BJ (cell line): ENCODE data around the gene MTOR. TPM values are rescaled to one million over a fixed set of nuclear protein-coding genes. Genes with fewer than 3 reads are reported as not detected.
"Not testable (repeated sequence)": the region's sequence is repeated elsewhere in the genome, so short reads cannot be mapped to it uniquely, and the experiment has no call there.

Experiments
- CTCF ChIA-PET: fragments of 350-600 bp; formaldehyde crosslinking; extraction: SDS; loops from one replicate; lab custom pipeline; 2021; ENCODE audit warnings: antibody characterized with exemption, inconsistent platforms; lab: Yijun Ruan, JAX
- POLR2A ChIA-PET: fragments of 300-600 bp; sonication (Branson Sonifier 250); formaldehyde crosslinking; extraction: SDS; loops from one replicate; lab custom pipeline; 2021; ENCODE audit warnings: antibody characterized with exemption; lab: Charles Lee
- DNase-seq: peaks from one replicate; pipeline ENCODE4 v3.0.0-alpha.2; 2011; ENCODE audit warnings: low read depth
- H3K27me3 ChIP-seq: 2 replicates; pipeline ENCODE4 v1.6.0; 2011; ENCODE audit warnings: low read length; ENCODE audit not compliant: control insufficient read depth, insufficient read depth
- H3K36me3 ChIP-seq: 2 replicates; pipeline ENCODE4 v1.5.1; 2011; ENCODE audit warnings: low read length; ENCODE audit not compliant: control insufficient read depth, insufficient read depth
- H3K4me3 ChIP-seq: 2 replicates; pipeline ENCODE4 v1.5.1; 2011; ENCODE audit warnings: low read depth, mild to moderate bottlenecking, control low read depth, low read length
- polyA plus RNA-seq: library from polyadenylated mRNA; depleted of rRNA; stranded (reverse); fragments of >200 nt; gene quantifications from 2 replicates; pipeline ENCODE4 v1.2.3, GENCODE V29; 2011
- TF ChIP-seq, protein P1 (sequence below): IDR thresholded peaks from 2 replicates; pipeline ENCODE4 v1.5.1; 2011; ENCODE audit warnings: low read depth, mild to moderate bottlenecking, control low read depth, inconsistent platforms, low read length, moderate library complexity; ENCODE audit not compliant: insufficient read depth

MTOR gene
- polyA plus RNA-seq, 1 experiment: 31.6 TPM

DNA sequence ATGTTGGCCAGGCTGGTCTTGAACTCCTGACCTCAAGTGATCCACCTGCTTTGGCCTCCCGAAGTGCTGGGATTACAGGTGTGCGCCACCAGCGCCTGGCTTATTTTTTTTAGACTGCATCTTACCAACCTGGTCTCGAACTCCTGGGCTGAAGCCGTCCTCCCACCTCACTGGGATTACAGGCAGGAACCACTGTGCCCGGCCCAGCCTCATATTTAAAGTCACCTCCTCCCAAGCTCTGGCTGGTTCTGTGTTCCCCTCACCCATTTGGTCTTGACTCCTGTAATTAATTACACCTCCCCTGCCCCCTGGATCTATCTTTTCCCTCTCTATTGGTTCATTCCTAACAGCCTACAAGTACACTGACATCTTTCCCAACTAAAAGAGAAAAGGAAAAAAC lies 161.0 kb downstream of the MTOR start:
- Histone ChIP-seq H3K4me3 (no peak overlapping the region), H3K36me3 (peaks cover 3% of the 10 kb centered on the region; the same call in 1 of the 2 replicates), H3K27me3 (no peaks in the 10 kb centered on the region)
- ChIA-PET CTCF (no interaction called here), POLR2A (no interaction called here)
- TF ChIP-seq, protein P1, sequence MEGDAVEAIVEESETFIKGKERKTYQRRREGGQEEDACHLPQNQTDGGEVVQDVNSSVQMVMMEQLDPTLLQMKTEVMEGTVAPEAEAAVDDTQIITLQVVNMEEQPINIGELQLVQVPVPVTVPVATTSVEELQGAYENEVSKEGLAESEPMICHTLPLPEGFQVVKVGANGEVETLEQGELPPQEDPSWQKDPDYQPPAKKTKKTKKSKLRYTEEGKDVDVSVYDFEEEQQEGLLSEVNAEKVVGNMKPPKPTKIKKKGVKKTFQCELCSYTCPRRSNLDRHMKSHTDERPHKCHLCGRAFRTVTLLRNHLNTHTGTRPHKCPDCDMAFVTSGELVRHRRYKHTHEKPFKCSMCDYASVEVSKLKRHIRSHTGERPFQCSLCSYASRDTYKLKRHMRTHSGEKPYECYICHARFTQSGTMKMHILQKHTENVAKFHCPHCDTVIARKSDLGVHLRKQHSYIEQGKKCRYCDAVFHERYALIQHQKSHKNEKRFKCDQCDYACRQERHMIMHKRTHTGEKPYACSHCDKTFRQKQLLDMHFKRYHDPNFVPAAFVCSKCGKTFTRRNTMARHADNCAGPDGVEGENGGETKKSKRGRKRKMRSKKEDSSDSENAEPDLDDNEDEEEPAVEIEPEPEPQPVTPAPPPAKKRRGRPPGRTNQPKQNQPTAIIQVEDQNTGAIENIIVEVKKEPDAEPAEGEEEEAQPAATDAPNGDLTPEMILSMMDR: no peak
- no peak for DNase-seq

DNA sequence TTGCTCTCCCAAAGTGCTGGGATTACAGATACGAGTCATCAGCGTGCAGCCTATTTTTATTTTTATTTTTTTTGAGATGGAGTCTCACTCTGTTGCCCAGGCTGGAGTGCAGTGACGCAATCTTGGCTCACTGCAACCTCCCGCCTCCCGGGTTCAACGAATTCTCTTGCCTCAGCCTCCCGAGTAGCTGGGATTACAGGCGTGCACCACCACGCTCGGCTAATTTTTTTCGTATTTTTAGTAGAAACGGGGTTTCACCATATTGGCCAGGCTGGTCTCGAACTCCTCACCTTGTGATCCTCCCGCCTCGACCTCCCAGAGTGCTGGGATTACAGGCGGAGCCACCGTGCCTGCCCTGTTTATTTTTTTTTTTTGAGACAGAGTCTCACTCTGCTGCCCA lies 161.5 kb downstream of the MTOR start:
- POLR2A ChIA-PET, H3K4me3 ChIP-seq, H3K27me3 ChIP-seq, H3K36me3 ChIP-seq, DNase-seq, CTCF ChIA-PET: not testable (repeated sequence)

DNA sequence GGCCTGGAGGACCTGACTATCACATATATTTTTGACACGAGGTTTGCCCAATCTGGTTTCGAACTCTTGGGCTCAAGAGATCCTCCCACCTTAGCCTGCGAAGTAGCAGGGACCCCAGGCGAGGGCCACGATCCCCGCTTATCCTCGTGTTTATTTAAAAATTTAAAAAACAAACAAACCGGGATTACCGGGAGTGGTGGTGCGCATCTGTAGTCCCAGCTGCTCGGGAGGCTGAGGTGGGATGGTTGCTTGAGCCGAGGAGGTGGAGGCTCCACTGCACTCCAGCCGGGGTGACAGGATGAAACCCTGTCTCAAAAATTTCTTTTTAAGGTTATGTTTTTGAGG lies 162.2 kb downstream of the MTOR start:
- DNase-seq: no peak
- CTCF ChIA-PET: interaction anchor here (1.8 kb wide), 1 partner anchor 63 kb away, joined by 10 read pairs; no protein-coding TSS in a partner anchor
- TF ChIP-seq, protein P1: no peak
- Histone ChIP-seq H3K36me3 (peaks cover 5% of the 10 kb centered on the region; the same call in 1 of the 2 replicates), H3K4me3 (peak overlapping the region; percentile 99), H3K27me3 (no peaks in the 10 kb centered on the region)
- POLR2A ChIA-PET: no interaction called here

DNA sequence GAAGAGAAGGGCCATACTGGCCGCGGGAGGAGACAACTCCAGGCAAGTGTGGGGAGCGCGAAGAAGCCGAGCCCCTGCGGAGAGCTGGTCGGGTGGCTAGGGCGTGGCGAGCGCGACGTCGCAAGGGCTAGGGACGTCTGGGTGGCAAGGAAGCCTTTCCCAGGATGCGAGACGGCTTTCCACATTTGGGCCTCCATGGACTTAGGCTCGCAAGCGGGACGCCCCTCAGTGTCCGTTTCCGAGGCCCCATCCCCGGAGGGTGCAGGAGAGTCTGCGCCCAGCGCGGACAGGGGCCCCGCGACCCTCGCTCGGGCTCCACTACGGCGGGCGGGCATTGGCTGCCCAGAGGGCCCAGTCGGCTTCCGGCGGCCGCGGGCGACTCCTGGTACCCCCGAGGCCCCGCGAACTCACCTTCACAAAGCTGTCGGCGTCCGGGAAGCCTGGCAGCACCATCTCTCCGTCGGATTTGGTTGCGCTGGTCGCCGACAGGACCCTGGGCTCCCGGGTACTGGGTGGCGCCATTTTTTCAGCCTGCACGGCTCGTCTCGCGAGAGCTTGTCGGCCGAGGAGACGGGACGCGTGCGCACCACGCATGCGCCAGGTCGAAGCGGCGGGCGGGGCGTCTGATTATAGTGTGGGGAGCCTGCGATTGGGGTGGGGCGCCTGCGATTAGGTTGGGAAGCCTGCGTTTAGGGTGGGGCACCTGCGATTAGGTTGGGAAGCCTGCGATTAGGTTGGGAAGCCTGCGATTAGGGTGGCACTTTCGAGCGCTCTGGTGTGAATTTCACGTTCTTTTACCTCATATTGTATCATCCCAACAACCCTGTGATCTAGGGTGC lies 162.8 kb downstream of the MTOR start, which contains the start of gene EXOSC10:
EXOSC10 (minus strand) TSS at position 560 of the 839 bp plus-strand sequence; CDS start at position 522, 38 bp downstream.
- Histone ChIP-seq H3K27me3 (no peaks in the 10 kb centered on the region), H3K36me3 (peaks cover 5% of the 10 kb centered on the region), H3K4me3 (peak within 1 kb of the TSS; percentile 99)
- DNase-seq: no peak
- ChIA-PET POLR2A (interaction anchor here (0.5 kb wide), 1 partner anchor 37 kb away, joined by 11 read pairs; no protein-coding TSS in a partner anchor), CTCF (interaction anchor here (0.6 to 1.8 kb wide), 4 partner anchors 10 to 88 kb away, joined by 3 to 10 read pairs (median 6); no protein-coding TSS in a partner anchor)
- TF ChIP-seq, protein P1: no peak

DNA sequence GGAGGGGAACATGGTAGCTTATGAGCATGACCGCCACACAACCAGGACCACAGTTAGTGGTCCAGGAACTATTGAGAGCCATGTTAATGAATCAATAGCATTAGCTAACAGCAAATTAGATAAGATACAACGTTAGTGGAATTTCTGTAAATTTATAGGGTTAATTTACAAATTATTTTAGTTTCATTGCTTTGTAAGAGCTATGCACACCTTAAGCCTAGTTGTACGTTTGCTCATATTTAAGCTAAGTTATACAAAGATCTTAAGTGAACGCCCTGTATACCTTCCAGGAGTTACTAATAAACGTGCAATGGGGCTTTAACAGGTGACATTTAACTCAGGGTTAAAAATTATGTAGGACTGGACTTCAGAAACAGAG lies 163.4 kb downstream of the MTOR start:
- peaks cover 5% of the 10 kb centered on the region for H3K36me3 ChIP-seq
- TF ChIP-seq, protein P1: no peak
- no peak for DNase-seq
- ChIA-PET POLR2A (interaction anchor here (0.5 to 0.6 kb wide), 2 partner anchors 36 to 777 kb away, joined by 8 to 11 read pairs; no protein-coding TSS in a partner anchor), CTCF (interaction anchor here (0.6 to 1.8 kb wide), 5 partner anchors 10 to 89 kb away, joined by 3 to 10 read pairs (median 4); no protein-coding TSS in a partner anchor)
- H3K4me3 ChIP-seq: peak overlapping the region; percentile 99
- H3K27me3 ChIP-seq: no peaks in the 10 kb centered on the region

DNA sequence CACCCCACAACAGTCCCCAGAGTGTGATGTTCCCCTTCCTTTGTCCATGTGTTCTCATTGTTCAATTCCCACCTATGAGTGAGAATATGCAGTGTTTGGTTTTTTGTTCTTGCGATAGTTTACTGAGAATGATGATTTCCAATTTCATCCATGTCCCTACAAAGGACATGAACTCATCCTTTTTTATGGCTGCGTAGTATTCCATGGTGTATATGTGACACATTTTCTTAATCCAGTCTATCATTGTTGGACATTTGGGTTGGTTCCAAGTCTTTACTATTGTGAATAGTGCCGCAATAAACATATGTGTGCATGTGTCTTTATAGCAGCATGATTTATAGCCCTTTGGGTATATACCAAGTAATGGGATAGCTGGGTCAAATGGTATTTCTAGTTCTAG lies 178.6 kb downstream of the MTOR start:
- POLR2A ChIA-PET, H3K27me3 ChIP-seq, CTCF ChIA-PET, H3K4me3 ChIP-seq, DNase-seq: not testable (repeated sequence)
- H3K36me3 ChIP-seq: peaks cover 25% of the 10 kb centered on the region
